Vein endothelial cell (primary cell): Measurements from ENCODE around the gene VPS37B. TPM values are rescaled to one million over a fixed set of nuclear protein-coding genes. Genes with fewer than 3 reads are reported as not detected.

Experiments
- total RNA-seq: library from RNA; depleted of rRNA; stranded (reverse); fragments of >200 nt; gene quantifications from 2 replicates; pipeline ENCODE4 v1.2.3, GENCODE V29; 2012

Gene VPS37B
- 34.9 and 39.2 TPM in 2 replicates for total RNA-seq

GRCh38 chr12:122895704-122896636 lies at the start of gene VPS37B:
Gene VPS37B, minus strand, starts transcription at chr12:122896124. Its CDS starts 62 bp downstream, at chr12:122896062.

GRCh38 chr12:122834921-122835749 lies 60.8 kb downstream of the VPS37B start, which contains the start of gene HIP1R:
Gene HIP1R, plus strand, starts transcription at chr12:122835457. Its CDS starts 94 bp downstream, at chr12:122835551.

Other genes with a start within 250 kb of the VPS37B start
- not detected in 2 replicates for gene HCAR2, start 192.8 kb downstream of the VPS37B start, total RNA-seq
- gene HCAR3, start 179.3 kb downstream of the VPS37B start, total RNA-seq = not detected in 2 replicates
- gene HCAR1, start 165.3 kb downstream of the VPS37B start, total RNA-seq = under 0.01 and 0.10 TPM in 2 replicates
- 38.9 and 43.1 TPM in 2 replicates for gene DENR, start 143.3 kb downstream of the VPS37B start, total RNA-seq
- 0.65 and 0.86 TPM in 2 replicates for gene CCDC62, start 121.6 kb downstream of the VPS37B start, total RNA-seq
- gene HIP1R, start 60.7 kb downstream of the VPS37B start, total RNA-seq = 131 and 137 TPM in 2 replicates
- gene ABCB9, start 70.3 kb upstream of the VPS37B start, total RNA-seq = 16.1 and 19.3 TPM in 2 replicates
- gene OGFOD2, start 79.1 kb upstream of the VPS37B start, total RNA-seq = 12.6 and 13.1 TPM in 2 replicates
- 198 and 213 TPM in 2 replicates for gene ARL6IP4, start 84.6 kb upstream of the VPS37B start, total RNA-seq